ENCODE results near the gene MDFI.

The MDFI gene

DNA sequence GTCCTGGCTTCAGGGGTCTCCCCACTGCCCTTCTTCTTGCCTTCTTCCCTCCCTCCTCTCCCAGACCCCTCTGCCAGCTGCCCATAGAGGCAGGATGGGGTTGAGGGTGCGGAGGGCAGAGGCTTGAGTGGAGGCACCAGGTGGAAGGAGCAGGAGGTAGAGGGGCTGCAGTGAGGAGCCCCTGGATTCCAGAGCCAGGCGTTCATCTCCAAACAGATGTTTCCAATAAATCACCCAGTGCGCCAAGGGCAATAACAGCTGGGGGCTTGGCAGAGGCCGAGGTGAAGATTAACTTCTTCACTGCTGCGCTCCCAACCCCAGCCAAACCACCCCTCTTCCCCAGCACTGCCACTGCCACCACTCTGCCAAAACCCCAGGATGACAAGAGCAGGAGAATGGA, 10.7 kb downstream of the MDFI start:
- DNase-seq (ENCODE audit: low read depth in 1 of 2, low spot score in 1 of 2) = no peak

DNA sequence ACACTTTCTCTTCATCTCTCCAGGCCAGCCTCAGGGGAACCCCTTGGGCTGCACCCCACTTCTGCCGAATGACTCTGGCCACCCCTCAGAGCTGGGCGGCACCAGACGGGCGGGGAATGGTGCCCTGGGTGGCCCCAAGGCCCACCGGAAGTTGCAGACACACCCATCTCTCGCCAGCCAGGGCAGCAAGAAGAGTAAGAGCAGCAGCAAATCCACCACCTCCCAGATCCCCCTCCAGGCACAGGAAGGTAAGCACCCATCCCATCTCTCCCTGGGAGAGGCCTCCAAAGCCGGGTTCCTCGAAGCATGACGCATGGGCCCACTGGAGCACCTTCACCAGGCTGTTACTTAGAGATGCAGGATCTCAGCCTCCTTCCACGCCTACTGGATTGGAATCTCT, 11.3 kb downstream of the MDFI start:
- no peak for DNase-seq (ENCODE audit: low read depth in 1 of 2, low spot score in 1 of 2)

DNA sequence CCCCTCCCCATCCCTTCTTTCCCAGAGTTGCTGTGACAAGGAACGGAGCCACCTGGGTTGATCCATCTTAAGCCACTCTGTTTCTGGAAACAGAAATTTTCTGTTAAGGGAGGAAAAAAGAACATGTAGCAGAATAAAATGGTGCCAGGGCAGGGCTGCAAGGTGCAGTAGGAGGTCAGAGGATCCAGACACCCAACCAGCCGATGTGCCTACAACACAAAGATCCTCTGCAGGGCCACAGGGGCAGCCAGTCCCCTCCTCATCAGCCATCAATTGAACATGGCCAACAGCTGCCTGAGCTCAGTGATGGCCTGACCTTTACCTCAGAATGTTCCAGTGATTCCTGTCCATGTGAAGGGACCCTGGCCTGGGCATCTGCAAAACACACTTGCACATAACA, 11.9 kb downstream of the MDFI start:
- DNase-seq (ENCODE audit: low read depth in 1 of 2, low spot score in 1 of 2) = no peak

DNA sequence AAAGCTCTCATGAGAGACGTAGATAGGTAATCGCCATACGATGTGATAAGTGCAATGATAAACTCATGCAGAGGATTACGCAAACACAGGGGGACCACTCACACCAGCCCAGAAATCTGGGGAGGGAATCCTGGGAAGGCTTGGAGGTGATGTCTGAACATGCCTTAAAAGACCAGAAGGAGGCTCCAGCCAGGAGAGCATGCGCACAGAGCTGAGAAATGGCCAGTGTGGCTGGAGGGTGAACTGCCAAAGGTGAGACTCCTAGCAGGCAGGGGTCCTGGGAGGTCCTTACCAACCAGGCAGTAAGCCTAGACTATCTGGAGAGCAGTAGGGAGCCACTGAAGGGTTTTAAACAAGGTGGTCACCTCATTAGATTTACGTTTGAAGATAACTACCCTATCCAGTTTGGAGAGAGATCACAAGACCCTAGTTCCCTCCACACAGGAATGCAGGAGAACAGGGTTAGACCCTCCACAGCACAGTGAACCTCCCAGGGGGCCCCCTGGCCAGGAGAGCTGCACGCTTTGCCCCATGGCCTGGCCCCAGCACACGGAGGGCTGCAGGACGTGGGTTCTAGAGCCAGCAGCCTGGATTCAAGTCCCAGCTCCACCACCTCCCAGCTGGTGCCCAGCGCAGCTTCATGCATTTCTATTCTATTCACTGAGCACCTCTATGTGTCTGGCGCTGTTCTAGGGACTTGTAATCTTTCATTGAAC, 13.1 kb downstream of the MDFI start:
- DNase-seq (ENCODE audit: low read depth in 1 of 2, low spot score in 1 of 2) = no peak

GRCh38 chr6:41651962-41652657, 13.8 kb downstream of the MDFI start:
- no peak for DNase-seq (ENCODE audit: low read depth in 1 of 2, low spot score in 1 of 2)

- DNase-seq (ENCODE audit: low read depth in 1 of 2, low spot score in 1 of 2) = no peak
Measured at GRCh38 chr6:41652866-41653652, 14.8 kb downstream of the MDFI start.

DNA sequence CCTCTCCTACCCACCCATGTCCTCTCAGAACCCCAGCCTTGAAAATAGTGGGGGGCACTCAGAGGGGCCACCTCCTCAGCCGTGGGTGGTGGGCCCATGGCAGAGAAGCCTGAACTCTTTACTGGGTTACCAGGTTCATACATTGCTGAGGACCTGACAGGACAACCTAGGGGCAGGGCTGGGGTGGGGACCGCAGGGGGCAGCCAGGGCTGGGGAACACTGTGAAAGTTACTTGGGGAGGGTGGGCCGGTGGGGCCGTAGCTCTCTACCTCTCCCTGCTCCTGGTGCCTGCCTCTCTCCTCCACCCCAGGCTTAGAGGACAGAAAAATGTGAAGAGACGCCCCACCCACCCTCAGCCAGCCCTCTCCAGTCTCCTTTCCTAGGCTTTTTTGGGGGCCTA, 15.4 kb downstream of the MDFI start:
- DNase-seq (ENCODE audit: low read depth in 1 of 2, low spot score in 1 of 2) = no peak

GRCh38 chr6:41654151-41654697, 16.0 kb downstream of the MDFI start:
- DNase-seq (ENCODE audit: low read depth in 1 of 2, low spot score in 1 of 2) = no peak

GRCh38 chr6:41654698-41655151, 16.5 kb downstream of the MDFI start:
- no peak for DNase-seq (ENCODE audit: low read depth in 1 of 2, low spot score in 1 of 2)

DNA sequence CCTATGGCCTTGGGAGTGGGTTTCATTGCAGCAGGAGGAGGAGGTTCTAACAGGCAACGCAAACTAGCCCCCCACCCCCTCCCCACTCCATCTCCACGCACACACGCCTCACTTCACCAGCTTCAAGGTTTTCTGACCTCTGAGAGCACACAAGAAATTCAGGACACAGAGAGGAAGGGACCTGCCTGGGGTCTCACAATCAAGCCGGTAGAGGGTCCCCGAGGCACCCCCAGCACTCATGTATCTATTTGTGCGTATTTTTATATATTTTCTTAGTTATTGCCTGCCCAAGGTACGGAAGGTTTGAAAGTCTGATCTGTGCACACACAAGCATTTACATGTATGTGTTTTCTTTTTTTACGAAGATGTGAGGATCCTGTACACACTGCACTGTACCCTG, 16.9 kb downstream of the MDFI start:
- DNase-seq (ENCODE audit: low read depth in 1 of 2, low spot score in 1 of 2) = no peak

- DNase-seq (ENCODE audit: low read depth in 1 of 2, low spot score in 1 of 2) = no peak
Measured at GRCh38 chr6:41655646-41656001, 17.4 kb downstream of the MDFI start.

- no peak for DNase-seq (ENCODE audit: low read depth in 1 of 2, low spot score in 1 of 2)
Measured at GRCh38 chr6:41656002-41656691, 17.9 kb downstream of the MDFI start.

DNA sequence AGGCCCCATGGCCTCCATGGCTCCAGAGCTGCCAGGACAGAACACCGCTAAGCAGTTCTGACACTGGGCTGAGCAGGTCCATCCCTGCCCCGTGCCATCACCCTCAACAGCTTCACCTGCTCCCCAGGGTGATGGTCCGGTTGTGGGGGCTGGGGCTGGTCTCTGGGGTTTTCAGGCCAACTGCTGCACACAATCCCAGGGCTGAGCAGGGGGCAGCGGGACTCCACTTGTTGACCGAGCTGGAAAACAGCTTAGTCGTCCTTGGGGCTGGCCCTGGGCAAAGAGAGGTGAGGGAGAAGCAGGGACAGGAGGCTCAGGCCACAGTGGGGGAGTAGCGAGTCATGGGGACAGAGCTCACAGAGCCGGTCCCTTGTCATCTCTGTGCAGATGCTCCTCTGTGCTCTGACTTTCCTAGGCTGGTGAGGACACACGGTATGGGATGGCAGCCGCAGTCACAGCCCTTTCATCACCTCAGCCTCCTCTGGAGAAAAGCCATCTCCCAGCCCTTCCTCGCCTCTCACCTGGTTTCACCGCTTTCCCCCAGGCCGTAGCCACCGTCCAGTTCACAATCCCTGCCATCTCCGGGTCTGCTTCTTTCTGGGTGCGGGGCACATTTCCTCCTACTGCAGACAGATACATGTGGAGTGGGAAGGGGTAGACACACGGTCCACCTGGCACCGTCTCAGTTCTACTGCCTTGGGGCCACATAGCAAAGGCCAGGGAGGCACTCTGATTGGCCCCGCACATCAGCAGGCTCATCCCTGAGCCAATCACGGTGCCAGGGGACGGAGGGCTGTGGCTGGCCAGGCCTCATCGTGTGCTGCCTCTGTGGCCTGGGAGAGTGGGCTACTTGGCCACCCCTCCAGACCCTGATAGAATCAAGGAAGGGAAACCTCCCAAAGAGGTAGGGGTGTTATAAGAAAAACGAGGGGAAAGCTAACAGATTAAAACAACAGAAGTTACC, 19.1 kb downstream of the MDFI start:
- DNase-seq (ENCODE audit: low read depth in 1 of 2, low spot score in 1 of 2) = no peak

- no peak for DNase-seq (ENCODE audit: low read depth in 1 of 2, low spot score in 1 of 2)
Measured at GRCh38 chr6:41658636-41659035, 20.4 kb downstream of the MDFI start.

DNA sequence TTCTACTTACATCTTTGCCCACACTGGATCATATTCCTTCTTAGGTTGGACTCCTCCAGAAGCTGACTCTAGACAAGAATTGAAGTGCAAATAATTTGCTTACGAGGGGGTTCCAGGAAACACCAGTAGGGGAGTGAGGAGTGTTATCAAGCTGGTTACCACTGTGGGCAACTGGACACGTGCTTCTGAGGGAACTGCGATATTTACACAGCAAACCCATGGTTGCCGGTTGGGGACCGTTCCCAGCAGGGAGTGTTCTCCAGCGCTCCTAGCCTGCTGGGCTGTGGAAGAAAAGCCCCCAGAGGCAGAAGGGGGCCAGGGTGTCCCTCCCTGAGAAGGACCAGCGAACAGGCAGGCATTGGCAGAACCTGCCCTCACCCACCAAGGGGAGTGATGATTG, 21.7 kb downstream of the MDFI start:
- no peak for DNase-seq (ENCODE audit: low read depth in 1 of 2, low spot score in 1 of 2)

DNA sequence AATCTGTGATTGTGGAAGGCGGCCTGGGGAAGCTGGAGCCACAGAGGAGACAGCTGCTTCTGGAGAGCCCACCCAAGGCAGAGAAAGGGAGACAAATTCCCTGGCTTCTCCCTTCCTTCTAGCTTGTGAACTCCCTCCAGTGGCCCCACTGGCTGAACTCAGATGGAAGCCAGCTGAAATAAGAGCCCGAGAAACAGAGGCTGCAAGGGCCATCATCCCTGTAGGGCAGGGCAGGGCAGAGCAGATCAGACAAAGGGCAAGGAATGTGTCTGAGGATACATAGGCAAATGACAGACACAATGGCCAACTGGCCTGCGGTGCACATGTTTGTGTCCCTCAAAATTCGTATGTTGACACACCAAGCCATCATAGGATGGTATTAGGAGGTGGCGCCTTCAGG, 25.3 kb downstream of the MDFI start:
- DNase-seq (ENCODE audit: low read depth in 1 of 2, low spot score in 1 of 2) = no peak

DNA sequence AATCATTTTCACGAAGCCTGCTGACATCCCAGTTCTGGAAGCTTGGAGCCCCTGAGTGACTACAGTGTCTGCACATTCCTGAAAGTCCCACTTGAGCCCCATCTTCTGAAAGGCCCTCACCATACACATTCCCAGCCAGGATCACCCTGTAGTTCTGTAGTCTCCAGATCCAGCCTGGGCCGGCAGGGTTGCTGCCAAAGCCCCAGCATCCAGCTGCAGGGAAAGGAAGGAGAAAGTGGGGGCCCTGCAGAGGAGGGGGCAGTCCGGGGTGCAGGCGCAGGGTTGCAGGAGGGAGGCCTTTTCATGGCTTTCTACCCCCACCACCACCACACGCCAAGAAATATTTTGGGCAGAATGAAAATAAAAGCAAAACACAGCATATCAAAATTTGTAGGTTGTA, 26.0 kb downstream of the MDFI start:
- DNase-seq (ENCODE audit: low read depth in 1 of 2, low spot score in 1 of 2) = no peak

- DNase-seq (ENCODE audit: low read depth in 1 of 2, low spot score in 1 of 2) = no peak
Measured at GRCh38 chr6:41667195-41667594, 28.9 kb downstream of the MDFI start.

DNA sequence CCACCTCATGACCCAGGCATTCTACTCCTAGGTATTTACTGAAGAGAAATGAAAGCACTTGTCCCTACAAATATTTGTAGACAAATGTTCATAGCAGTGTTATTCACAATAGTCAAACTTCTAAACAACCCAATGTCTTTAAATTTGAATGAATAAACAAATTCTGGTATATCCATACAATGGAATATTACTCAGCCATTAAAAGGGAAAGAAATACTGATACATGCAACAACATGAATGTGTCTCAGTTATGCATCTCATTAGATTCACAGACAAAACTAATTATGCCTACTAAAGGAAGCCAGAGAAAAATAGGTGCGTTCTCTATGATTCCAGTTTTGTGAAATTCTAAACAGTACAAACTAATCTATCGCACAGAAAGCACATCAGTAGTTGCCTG, 30.7 kb downstream of the MDFI start:
- no peak for DNase-seq (ENCODE audit: low read depth in 1 of 2, low spot score in 1 of 2)

DNA sequence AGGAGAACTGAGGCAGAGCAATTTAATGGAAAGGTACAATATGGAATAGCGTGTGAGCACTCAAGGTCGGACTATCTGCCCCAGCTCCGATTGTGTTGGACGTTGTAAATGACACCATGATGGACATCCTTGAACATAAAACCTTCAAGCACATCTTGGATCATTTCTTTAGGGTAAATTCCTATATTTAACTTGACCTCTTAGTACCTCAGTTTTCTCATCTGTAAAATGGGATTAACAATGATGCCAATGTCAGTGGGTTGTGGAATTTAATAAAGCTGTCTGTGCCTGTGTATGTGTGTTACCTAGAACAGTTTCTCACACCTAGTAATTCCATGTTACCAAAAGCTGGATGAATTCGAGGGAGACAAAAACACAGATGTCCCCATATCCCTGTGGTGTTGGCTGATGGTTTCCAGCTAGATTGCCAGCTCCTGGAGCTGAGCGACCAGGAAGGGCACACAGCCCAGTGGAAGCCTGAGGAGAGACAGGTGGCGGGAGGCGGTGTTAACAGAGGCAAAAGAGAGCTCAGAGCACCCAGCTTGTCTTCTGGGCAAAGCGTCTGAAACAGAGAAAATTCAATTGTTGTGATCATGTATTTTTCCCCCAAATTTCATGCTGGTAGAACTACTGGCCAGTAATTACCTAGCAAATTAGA, 32.6 kb downstream of the MDFI start:
- no peak for DNase-seq (ENCODE audit: low read depth in 1 of 2, low spot score in 1 of 2)
